Right forelimb (tissue), 1 donor: ENCODE data around the gene CFAP77.
"Not testable (repeated sequence)": the region's sequence is repeated elsewhere in the genome, so short reads cannot be mapped to it uniquely, and the experiment has no call there.

Experiments
- DNase-seq: peaks from one replicate; pipeline ENCODE4 v3.0.0-alpha.2; 2018

CFAP77 gene

DNA sequence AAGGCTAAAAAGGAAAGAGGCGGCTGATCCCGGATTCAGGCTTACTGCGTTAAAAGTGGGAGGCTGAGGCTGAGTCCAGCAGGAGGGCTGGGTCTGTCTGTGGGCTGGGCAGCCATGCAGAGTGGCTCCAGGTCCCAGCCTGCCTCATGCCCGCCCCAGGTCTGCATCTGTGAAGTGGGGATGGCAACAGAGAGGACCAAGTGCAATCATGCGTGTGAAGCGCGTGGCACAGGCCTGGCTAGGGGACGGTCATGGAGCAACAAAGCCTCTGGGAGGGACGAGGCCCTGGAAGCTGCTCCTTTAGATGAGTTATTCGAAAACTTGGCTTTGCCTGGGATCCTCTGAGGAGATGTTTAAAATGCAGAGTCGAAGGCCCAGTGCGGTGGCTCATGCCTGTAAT, 142.0 kb downstream of the CFAP77 start:
- DNase-seq: no peak

DNA sequence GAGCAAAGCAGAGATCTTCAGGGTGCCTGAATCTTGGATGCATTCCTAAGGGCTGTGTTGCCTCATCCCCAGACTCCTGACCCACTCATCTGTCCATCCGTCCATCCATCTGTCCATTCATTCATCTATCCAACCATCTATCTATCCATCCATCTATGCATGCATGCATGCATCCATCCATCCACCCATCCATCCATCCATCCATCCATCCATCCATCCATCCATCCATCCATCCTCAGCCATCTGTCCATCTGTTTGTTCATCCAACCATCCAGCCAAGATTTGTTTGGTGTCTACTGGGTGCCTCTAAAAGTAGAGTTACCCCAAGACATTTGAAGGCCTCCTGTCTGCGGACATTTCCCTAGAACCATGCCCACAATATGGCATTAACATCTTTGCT, 144.7 kb downstream of the CFAP77 start:
- DNase-seq: no peak

DNA sequence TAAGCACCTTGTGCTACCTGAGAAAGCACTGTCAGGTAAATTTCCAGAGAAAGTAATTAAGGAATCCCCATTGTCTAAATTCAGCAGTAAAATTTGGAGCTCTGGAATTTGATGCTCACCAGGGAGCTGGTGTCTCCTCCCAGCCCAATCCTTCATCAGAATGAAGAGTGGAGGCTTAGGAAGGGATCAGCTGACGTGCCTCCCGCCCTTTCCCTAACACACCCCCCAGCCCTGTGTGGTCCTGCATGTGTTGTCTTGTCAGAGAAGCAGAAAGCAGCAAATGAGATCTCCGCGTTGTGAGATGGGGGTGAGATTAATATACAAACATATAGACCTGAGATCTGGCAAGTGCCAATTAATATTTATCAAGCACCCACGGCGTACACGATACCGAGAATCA, 145.5 kb downstream of the CFAP77 start:
- DNase-seq: no peak

DNA sequence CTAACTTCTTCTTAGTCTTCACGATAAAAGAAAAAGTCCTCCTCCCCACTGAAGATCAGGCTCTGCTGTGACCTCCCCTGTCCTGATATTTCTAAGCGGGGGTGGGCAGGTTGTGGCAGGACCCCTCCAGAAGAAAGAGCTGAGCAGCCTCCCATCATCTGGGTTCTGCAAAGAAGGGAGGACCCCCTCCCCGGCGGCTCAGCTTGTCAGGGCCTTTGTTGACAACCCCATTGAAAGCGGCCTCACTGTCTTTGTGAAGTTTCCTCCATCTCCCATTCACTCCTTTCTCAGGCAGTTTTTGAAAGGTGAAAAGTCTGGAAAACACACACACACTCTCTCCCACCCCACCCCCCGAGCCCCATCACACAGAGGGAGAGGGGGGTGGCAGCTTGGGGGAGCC, 146.2 kb downstream of the CFAP77 start:
- no peak for DNase-seq

DNA sequence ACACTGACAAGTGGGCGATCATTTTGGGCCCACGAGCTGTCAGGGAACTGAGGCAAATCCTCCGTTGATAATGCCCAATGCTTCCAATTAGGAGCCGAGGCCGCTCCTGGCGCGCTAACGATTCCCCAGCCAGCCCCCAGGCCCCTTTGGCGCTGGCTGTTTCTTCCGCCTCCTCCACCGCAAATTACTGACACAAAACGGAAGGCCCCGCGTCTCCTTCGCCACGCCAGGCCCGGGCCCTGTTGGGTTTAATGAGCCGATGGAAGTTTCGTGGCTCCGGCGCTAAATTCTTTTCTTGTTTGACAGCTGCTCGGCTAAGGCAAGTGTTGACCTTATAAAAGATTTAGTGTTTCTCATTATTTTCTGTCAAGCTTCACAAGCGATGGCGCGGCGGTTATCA, 146.7 kb downstream of the CFAP77 start:
- no peak for DNase-seq

DNA sequence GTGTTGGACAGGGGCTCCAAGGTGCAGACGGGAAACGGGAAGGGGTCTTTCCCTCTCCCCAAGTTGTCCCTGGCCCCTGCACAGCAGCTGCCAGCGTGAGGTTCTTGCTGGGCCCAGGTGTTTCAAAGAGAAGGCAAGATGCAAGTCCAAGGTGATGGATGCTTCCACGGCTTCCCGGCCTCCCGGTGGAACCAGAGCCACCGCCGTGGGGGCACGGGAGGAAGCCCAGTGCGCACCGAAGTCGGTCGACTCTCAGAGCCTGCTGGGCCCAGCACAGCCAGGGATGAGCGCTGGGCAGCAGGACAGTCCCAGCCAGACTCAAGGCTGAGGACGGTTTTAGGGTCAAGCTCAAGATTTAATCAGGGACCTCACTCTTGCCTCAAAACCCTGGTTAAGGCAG, 147.1 kb downstream of the CFAP77 start:
- no peak for DNase-seq

DNA sequence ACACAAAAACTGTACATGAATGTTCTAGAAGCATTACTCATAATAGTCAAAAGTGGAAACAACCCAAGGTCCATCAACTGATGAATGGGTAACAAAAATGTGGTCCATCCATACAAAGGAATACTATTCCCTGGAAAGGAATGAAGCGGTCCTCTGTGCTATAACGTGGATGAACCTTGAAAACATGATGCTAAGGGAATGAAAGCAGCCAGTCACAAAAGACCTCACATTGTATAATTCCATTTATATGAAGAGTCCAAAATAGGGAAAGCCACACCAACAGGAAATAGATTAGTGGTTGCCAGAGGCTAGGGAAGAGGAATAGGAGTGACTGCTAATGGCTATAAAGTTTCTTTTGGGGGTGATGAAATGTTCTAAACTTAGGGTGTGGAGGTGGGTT, 149.7 kb downstream of the CFAP77 start:
- DNase-seq: no peak

DNA sequence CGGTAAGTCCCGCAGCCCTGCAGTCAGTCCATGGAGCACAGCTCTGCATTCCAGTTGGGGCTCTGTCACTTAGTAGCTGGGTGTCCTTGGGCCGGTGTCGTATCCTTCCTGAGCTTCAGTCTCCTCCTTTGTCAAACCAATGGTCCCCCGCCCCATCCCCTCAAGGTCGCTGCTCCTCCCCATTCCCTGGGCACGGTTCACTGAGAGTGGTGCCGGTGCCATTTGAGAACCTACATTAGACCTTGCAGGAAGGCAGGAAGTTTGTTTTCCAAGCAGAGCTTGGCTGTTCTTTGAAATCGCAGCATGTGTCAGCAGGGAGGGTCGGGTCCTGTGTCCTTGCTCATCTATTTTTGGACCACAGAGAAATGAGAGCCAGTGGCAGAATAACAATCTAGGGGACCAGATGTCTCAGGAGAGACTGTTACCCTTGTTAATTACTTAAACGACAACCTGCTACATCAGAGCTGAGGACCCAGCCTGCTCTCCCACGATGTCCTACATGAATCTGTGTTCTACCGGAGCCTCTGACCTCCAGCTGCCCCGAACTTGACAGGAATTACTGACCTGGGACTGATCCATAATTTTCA, 150.7 kb downstream of the CFAP77 start:
- no peak for DNase-seq

DNA sequence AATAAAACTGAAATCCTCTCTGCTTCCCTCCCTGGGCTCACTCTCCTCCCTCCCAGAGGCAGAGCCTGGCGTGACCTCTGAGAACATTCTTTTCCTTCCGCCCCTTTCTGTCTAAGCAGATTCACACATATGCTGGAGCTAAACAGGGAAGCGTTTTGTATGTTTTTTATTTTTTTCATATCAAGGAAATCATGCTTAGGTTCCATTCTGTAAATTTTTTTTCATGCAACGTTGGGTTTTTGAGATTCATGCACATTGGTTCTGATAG, 152.2 kb downstream of the CFAP77 start:
- DNase-seq: no peak

DNA sequence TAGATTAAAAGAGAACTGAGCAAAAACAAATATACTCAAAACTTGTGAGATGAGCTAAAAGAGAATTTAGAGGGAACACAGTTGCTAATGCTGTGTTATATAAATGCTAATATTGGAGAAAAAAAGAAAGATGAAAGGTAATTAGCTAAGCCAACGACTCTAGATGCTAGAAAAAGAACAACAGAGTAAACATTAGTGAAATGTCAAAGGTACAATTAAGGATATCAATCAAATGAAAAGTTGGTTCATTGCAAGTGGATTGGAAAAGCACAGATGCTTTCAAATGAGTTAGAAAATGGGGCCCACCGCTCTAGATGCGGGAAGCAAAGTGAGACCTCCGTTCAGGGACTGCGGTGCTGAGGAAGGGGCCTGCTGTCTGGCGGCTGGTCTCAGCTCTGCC, 154.5 kb downstream of the CFAP77 start:
- no peak for DNase-seq

DNA sequence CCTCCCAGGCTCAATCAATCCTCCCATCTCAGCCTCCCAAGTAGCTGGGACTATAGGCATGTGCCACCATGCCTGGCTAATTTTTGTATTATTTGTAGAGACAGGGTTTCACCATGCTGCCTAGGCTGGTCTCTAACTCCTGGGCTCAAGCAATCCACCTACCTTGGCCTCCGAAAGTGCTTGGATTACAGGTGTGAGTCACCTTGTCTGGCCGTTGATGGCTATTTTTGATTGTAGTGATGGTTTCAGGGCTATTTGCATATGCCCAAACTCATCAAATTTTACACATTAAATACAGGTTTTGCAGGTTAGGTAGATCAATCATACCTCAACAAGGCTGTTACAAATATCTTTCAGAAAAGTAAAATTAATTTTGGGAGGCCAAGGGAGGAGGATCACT, 158.8 kb downstream of the CFAP77 start:
- not testable (repeated sequence) for DNase-seq

DNA sequence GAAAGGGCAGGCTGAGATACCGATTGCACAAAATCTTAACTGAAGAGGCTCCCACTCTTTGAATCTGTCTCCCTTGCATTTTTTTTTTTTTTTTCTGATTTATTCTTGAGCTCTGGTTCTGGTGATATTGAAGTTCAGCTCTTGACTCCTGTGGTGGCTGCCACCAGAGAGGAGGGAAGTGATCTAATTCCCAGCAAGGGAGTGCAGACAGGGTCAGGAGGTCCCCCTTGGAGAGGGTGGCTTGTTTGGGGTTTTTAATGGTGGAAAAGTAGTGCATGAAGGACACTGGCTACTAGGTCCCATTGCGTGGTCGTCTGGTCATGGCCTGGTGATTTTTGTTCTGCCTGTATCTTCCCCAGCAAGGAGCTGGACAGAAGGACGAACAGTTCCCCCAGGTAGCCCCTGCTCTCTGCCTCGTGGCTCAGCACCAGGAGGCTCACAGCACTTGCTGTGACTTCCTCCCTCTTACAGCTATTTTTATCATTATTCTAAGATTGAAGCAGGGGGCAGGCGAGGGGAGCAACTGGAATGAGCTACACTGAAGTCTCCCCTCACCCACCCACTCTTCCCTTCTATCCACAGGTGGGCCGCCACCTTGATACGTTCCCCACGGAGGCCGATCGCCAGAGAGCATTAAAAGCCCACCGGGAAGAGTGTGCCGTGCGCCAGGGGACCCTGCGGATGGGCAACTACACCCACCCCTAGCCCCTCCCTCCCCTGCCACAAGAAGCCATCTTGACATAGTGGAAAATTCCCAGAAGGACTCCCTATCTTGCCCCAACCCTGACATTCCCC, 162.0 kb downstream of the CFAP77 start:
- no peak for DNase-seq

DNA sequence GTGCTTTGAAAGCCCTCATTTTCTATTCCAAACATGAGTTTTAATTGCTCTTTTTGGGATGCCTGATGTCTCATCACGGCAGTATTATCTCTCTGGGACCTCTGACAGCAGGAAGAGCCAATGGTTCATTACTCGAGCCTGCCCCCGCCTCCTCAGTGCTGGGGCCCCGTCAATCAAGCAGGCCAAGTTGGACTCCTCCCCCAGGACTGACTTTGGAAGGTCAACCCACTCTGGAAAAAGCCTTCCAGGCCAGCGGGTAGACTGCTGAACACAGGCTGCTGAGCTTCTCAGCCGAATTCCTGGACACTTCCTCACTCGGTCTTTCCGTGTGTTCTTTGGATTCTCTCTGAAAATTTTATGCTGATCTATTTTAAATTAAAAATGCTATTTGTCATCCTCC, 162.9 kb downstream of the CFAP77 start:
- DNase-seq: no peak

DNA sequence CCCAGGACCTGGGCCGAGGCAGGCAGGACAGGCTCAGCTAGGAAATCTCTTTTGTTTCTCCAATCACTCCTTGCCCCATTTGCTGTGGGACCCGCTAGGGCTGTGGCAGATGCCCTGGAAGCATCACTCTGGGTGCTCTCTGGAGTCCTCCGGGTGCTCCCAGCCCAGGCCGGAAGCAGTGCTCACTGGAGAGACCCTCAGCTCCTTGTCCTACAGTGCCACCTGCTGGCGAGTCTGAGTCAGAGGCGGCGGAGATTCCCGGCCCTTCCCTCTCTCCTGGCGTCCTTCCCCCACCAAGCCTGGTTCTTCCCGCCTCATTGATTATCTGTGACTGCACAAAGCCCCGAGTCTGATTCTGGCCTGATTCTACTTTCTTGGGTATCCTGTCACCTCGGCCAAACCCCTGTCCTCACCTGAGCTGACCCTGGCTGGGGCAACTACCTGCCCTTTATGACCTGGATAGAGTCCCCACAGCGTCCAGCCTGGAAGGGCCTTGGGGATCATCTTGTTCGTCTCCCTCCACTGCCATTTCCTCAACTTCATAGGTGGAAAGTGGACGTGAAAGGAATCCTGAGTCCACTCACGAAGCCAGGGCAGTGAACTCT, 165.1 kb downstream of the CFAP77 start:
- peak; percentile 85 for DNase-seq

DNA sequence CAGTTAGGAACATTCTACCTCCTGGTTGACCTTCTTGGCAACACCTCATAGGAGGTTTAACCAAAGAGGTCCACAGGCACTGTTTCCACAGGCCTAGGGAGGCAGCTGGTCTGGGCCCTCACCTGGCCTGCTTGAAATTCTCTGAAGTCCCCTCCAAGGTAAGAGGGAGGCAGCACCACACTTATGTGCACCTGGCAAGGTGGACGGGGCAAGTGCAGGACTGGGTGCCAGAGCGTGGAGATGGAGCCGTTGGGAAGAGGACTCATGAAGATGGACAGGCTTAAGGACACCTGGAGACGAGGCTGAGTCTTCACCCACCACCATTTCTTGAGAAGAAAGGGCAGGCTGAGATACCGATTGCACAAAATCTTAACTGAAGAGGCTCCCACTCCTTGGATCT, 165.8 kb downstream of the CFAP77 start:
- no peak for DNase-seq

DNA sequence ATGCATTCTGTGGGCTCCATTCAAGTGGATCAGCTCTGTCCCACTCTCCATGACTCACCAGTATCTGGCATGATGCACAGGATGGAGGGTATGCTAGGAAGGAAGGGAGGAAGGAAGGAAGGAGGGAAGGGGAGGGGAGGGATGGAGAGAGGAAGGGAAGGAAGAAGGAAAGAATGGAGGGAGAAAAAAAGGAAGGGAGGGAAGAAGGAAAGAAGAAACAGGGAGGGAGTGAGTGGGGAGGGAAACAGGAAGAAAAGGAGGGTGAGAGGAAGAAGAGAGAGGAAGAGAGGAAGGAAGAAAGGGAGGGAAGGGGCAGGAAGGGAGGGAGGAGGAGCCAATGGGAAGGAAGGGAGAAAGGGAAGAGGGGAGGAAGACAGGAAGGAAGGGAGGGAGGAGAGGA, 167.1 kb downstream of the CFAP77 start:
- no peak for DNase-seq

DNA sequence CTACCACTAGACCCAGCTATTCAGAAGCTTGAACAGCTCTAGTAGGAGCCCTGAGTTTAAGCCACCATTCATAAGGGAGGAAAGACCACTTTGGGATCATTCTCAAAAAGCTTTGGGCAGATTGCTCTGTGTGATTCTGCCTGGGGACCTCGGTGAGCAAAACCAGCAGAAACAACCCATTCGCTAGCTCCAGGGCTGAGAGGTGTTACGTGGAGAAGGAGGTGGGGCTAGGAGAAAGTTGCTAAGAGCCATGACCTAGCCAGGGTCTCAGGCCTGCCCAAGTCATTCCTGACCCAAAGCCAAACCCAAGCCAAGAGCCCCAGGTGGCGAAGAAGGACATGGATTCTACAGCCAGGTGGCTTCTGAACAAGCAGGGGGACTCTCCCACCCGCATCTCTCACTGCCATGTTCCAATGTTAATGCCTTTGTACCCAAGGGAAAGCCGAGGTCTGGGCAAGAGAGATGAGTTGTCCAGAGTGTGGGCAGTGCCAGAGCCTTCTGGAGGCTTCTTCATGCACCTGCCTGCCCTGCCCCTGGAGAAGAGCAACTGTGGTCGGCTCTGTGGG, 168.4 kb downstream of the CFAP77 start:
- DNase-seq: no peak

DNA sequence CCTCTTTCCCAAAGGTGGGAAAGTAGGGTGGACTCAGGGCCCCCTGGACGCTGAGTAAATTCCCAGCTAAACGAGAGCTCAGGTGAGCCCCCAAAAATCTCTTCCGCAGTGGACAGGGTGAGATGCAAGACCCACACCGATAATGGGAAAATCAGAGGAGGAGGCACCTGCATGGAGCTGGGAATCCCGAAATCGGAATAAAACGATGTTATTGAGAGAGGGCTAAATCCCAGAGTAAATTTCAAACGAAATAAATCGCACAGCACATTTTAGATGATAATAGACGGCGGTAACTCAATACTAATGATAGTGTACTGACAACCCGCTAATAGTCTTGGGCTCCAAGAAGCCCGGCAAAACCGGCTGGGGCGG, 169.4 kb downstream of the CFAP77 start:
- DNase-seq: no peak

DNA sequence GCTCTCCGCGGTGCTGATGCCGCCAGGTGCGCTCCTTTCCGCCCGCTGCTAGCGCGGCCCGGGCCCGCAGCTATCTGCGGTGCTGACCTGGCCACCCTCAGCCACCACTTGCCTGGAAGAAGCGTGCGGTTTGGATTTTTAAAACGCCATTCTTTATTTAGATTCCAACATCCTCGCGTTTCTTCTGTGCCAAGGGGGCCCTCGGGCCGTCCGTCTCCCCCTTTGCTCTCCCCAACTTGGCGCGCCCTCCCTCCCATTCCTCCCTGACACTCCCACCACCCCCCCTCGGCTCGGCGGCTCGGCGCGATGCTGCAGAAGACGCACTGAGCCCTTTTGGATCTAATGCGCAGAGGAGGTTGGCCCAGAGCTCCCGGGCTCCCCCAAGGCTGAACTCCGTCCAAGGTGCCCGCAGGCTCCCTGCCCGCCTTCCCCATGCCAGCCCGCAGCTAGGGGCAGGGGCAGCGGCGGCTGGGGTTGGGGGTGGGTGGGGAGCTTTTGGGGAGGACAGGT, 172.3 kb downstream of the CFAP77 start, which contains the start of gene BARHL1:
Gene BARHL1 (plus strand): TSS at position 331 of the 510 bp plus-strand sequence. CDS start 192 bp downstream, outside the sequence.
- no peak for DNase-seq

DNA sequence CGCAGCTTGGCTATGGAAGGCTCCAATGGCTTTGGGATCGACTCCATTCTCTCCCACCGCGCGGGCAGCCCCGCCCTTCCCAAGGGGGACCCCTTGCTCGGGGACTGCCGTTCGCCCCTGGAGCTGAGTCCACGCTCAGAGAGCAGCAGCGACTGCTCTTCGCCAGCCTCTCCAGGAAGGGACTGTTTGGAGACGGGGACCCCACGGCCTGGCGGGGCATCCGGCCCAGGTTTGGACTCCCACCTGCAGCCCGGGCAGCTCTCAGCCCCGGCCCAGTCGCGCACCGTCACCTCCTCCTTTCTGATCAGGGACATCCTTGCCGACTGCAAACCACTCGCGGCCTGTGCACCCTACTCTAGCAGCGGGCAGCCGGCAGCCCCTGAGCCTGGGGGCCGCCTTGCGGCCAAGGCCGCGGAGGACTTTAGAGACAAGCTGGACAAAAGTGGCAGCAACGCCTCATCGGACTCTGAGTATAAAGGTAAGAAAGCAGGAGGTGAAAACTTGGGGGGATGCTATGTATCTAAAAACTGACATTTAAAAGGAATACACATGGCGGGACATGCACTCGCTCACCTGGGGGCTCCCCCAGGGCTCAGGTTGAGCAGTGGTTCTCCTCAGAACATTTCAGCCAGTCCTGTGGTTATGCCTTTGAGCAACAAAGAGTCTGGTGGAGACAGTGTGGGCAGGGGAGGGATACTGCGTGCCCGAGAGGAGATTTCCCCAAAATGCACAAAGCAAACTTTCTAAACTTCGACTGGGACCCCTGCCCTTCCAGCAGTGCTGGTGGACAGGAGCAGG, 173.0 kb downstream of the CFAP77 start:
- DNase-seq: no peak

DNA sequence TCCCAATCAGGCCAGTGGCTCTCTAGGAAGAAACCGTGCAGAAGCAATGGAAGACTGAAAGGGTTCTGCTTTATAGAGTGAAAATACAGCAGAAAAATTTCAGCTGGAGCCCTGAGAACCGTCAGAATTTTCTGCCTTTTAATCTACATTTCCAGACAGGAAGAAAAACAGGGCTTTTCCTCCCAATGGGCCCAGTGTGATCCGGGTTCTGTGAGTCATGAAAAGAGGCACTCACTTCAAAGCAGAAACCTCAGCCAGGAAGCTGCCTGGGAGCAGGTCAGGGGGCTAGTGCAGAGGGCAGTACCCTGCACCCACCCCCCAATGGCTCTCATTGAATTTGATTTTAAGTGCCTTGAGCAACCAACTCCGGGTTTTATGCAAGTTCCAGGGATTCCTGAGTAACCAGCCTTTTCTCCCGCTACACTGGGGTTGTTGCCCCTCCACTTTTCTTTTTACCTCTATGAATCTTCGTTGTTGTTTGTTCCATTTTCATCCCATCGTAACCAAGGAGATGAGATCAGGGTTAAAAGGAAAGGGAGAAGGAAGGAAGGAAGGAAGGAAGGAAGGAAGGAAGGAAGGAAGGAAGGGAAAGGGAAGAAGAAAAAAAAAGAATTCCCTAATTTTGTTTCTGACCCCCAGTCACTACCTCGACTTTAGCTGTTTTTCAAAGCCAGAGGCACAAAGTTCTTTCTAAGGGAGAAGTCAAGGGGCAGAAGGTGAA, 173.7 kb downstream of the CFAP77 start:
- no peak for DNase-seq
